ENCODE results near the gene ANKRD24.
"Not testable (repeated sequence)": the region's sequence is repeated elsewhere in the genome, so short reads cannot be mapped to it uniquely, and the experiment has no call there.

ANKRD24 gene

GRCh38 chr19:4218523-4218922 lies 36.0 kb downstream of the ANKRD24 start:
- not testable (repeated sequence) for H3K27me3 Mint-ChIP-seq; H3K4me1 Mint-ChIP-seq; H3K4me3 Mint-ChIP-seq; H3K36me3 Mint-ChIP-seq; H3K27ac Mint-ChIP-seq; DNase-seq; H3K9me3 Mint-ChIP-seq; ATAC-seq (replicated peaks)

- H3K4me3 Mint-ChIP-seq: no peak overlapping the region
- H3K27me3 Mint-ChIP-seq: no peaks in the 10 kb centered on the region
- no peaks in the 10 kb centered on the region for H3K36me3 Mint-ChIP-seq
- peaks cover 0 to 5% of the 10 kb centered on the region in 2 donors for H3K9me3 Mint-ChIP-seq
- no peak for DNase-seq
- peaks cover 0 to 6% of the 10 kb centered on the region in 2 donors for H3K4me1 Mint-ChIP-seq
- peak overlapping the region; percentile 31 for H3K27ac Mint-ChIP-seq
- ATAC-seq (replicated peaks): no peak
These were observed 37.7 kb downstream of the ANKRD24 start for GRCh38 chr19:4220188-4220587.

DNA sequence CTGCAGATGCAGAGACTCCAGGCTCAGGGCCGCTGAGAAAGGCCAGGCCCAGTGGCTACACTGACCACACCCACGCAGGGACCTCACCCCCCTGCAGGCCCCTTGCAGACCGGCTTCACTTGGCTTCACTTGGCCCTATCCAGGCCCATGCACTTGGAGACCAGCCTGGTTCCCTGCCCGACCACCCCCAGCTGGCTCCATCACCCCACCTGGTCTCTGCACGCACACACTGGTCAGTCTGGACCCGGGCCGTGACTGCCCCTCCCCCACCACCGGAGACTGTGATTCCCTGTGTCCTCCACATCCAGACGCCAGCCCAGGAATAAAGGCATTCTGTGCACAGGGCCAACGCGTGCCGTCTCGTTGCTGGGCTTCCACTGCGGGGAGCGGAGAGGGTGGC lies 42.0 kb downstream of the ANKRD24 start:
- H3K36me3 Mint-ChIP-seq: peaks cover 0 to 1% of the 10 kb centered on the region in 2 donors
- peaks cover 9% of the 10 kb centered on the region in 2 donors for H3K4me1 Mint-ChIP-seq
- H3K27ac Mint-ChIP-seq: no peak overlapping the region
- peaks cover 0 to 2% of the 10 kb centered on the region in 2 donors for H3K9me3 Mint-ChIP-seq
- no peak overlapping the region for H3K4me3 Mint-ChIP-seq
- no peak for DNase-seq
- no peak for ATAC-seq (replicated peaks)
- H3K27me3 Mint-ChIP-seq: no peaks in the 10 kb centered on the region

GRCh38 chr19:4225885-4226284 lies 43.4 kb downstream of the ANKRD24 start:
- H3K4me1 Mint-ChIP-seq: peaks cover 9 to 11% of the 10 kb centered on the region in 2 donors
- DNase-seq: no peak
- no peak for ATAC-seq (replicated peaks)
- H3K27me3 Mint-ChIP-seq: no peaks in the 10 kb centered on the region
- no peak overlapping the region for H3K27ac Mint-ChIP-seq
- H3K9me3 Mint-ChIP-seq: peaks cover 0 to 2% of the 10 kb centered on the region in 2 donors
- peaks cover 0 to 1% of the 10 kb centered on the region in 2 donors for H3K36me3 Mint-ChIP-seq
- peak overlapping the region in 1 of 2 donors; percentile 28 for H3K4me3 Mint-ChIP-seq

DNA sequence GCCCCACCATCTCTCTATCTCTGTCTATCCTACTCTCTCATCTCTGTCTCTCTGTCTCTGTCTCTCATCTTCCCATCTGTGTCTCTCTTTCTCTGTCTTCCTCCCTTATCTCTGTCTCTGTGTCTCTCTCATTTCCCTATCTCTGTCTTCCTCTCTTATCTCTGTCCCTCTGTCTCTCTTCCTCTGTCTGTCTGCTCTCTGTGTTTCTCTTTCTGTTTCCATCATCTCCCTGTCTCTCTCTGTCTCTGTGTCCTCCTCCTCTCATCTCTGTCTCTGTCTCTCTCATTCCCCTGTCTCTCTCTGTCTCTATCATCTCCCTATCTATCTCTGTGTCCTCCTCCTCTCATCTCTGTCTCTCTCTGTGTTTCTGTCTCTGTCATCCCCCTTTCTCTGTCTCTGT lies 45.3 kb downstream of the ANKRD24 start:
- H3K27ac Mint-ChIP-seq: no peak overlapping the region
- peaks cover 9% of the 10 kb centered on the region in 2 donors for H3K4me1 Mint-ChIP-seq
- H3K27me3 Mint-ChIP-seq: no peaks in the 10 kb centered on the region
- ATAC-seq (replicated peaks) (no peak), DNase-seq (no peak)
- H3K36me3 Mint-ChIP-seq: peaks cover 4 to 8% of the 10 kb centered on the region in 2 donors
- no peak overlapping the region for H3K4me3 Mint-ChIP-seq
- peaks cover 0 to 2% of the 10 kb centered on the region in 2 donors for H3K9me3 Mint-ChIP-seq

DNA sequence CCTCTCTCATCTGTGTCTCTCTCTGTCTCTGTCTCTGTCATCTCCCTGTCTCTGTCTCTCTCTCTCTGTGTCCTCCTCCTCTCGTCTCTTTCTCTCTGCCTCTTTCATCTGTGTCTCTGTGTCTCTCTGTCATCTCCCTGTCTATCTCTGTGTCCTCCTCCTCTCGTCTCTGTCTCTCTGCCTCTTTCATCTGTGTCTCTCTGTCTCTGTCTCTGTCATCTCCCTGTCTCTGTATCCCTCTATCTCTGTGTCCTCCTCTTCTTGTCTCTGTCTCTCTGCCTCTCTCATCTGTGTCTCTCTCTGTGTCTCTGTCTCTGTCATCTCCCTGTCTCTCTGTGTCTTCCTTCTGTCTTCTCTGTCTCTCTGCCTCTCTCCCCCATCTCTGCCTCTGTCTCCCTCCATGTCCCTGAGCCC lies 46.3 kb downstream of the ANKRD24 start:
- H3K27me3 Mint-ChIP-seq: no peaks in the 10 kb centered on the region
- no peak overlapping the region for H3K4me3 Mint-ChIP-seq
- peaks cover 14 to 17% of the 10 kb centered on the region in 2 donors for H3K36me3 Mint-ChIP-seq
- peaks cover 0 to 3% of the 10 kb centered on the region in 2 donors for H3K9me3 Mint-ChIP-seq
- ATAC-seq (replicated peaks) (no peak), DNase-seq (no peak)
- H3K4me1 Mint-ChIP-seq: peaks cover 15 to 19% of the 10 kb centered on the region in 2 donors
- H3K27ac Mint-ChIP-seq: no peak overlapping the region

- H3K27ac Mint-ChIP-seq: peak within 1 kb of the TSS; percentile 48
- peaks cover 0 to 3% of the 10 kb centered on the region in 2 donors for H3K9me3 Mint-ChIP-seq
- peak; percentile 95 for DNase-seq
- peaks cover 17 to 19% of the 10 kb centered on the region in 2 donors for H3K4me1 Mint-ChIP-seq
- H3K36me3 Mint-ChIP-seq: peaks cover 17 to 19% of the 10 kb centered on the region in 2 donors
- H3K4me3 Mint-ChIP-seq: no peak within 1 kb of the TSS
- peak; percentile 88 to 93 for ATAC-seq (replicated peaks)
- no peaks in the 10 kb centered on the region for H3K27me3 Mint-ChIP-seq
These were observed 46.9 kb downstream of the ANKRD24 start, which contains the start of gene EBI3 for GRCh38 chr19:4229179-4229931. EBI3 (plus strand) TSS chr19:4229523; CDS start chr19:4229551, 28 bp downstream.

GRCh38 chr19:4230237-4230636 lies 47.7 kb downstream of the ANKRD24 start:
- DNase-seq; ATAC-seq (replicated peaks); H3K9me3 Mint-ChIP-seq; H3K4me3 Mint-ChIP-seq; H3K27me3 Mint-ChIP-seq: not testable (repeated sequence)
- Mint-ChIP-seq H3K4me1 (peaks cover 17 to 19% of the 10 kb centered on the region in 2 donors), H3K27ac (peak overlapping the region; percentile 48), H3K36me3 (peaks cover 17 to 23% of the 10 kb centered on the region in 2 donors)

DNA sequence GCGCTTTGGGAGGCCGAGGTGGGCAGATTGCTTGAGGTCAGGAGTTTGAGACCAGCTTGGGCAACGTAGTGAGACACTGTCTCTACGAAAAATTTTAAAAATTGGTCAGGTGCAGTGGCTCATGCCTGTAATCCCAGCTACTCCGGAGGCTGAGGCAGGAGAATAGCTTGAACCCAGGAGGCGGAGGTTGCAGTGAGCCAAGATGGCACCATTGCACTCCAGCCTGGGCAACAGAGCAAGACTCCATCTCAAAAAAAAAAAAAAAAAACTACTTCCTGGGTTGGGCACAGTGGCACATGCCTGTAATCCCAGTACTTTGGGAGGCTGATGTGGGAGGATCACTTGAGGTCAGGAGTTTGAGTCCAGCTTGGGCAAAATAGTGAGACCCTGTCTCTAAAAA lies 49.0 kb downstream of the ANKRD24 start:
- H3K27ac Mint-ChIP-seq; DNase-seq; H3K27me3 Mint-ChIP-seq; H3K9me3 Mint-ChIP-seq; ATAC-seq (replicated peaks): not testable (repeated sequence)
- Mint-ChIP-seq H3K4me1 (peaks cover 12 to 14% of the 10 kb centered on the region in 2 donors), H3K4me3 (peak overlapping the region in 1 of 2 donors; percentile 15), H3K36me3 (peaks cover 17 to 26% of the 10 kb centered on the region in 2 donors)

DNA sequence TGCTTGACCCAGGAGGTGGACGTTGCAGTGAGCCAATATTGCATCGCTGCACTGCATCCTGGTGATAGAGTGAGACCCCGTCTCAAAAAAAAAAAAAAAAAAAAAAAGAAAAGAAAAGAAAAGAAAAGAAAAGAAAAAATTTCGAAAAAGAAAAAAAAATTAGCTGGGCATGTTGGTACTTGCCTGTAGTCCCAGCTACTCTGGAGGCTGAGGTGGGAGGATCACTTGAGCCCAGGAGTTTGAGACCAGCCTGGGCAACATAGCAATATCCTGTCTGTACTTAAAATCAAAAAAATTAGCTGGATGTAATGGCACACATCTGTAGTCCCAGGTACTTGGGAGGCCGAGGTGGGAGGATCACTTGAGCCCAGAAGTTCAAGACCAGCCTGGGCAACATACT lies 49.6 kb downstream of the ANKRD24 start:
- not testable (repeated sequence) for H3K27ac Mint-ChIP-seq

GRCh38 chr19:4232614-4233281 lies 50.3 kb downstream of the ANKRD24 start:
- no peak for ATAC-seq (replicated peaks)
- no peaks in the 10 kb centered on the region for H3K27me3 Mint-ChIP-seq
- DNase-seq: no peak
- peak overlapping the region in 1 of 2 donors; percentile 11 for H3K4me3 Mint-ChIP-seq
- peaks cover 10 to 16% of the 10 kb centered on the region in 2 donors for H3K4me1 Mint-ChIP-seq
- H3K27ac Mint-ChIP-seq: no peak overlapping the region
- H3K9me3 Mint-ChIP-seq: peaks cover 0 to 1% of the 10 kb centered on the region in 2 donors
- H3K36me3 Mint-ChIP-seq: peaks cover 26 to 35% of the 10 kb centered on the region in 2 donors

More for the DNA sequence above, 49.6 kb downstream of the ANKRD24 start:
- Mint-ChIP-seq H3K4me1 (peaks cover 10 to 16% of the 10 kb centered on the region in 2 donors), H3K36me3 (peaks cover 23 to 32% of the 10 kb centered on the region in 2 donors)
- ATAC-seq (replicated peaks); H3K4me3 Mint-ChIP-seq; H3K27me3 Mint-ChIP-seq; H3K9me3 Mint-ChIP-seq; DNase-seq: not testable (repeated sequence)

DNA sequence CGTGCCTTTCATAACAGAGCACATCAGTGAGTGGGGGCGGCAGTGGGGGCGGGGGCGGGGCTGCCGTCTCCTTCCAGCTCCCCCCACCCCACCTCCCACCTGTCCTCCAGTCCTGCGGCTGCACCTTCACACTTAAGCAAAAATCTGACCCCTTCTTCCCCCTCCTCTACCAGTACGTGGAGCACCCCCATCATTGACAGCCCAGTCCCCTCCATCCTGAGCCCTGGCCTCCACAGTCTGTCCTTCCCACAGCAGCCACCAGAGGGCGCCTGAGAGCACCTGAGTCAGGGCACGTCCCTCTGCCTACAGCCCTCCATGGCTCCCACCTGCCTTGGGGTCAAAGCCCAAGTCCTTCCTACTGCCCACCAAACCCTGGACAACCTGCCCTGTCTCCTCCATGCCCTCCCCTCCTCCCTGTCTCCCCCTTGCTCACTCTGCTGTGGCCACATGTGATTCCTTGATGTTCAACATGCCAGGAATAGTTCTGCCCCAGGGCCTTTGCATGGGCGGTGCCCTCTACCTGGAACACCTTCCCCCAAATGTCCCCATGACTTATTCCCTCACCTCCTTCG lies 50.9 kb downstream of the ANKRD24 start:
- Mint-ChIP-seq H3K36me3 (peaks cover 32 to 41% of the 10 kb centered on the region in 2 donors), H3K4me1 (peaks cover 10 to 16% of the 10 kb centered on the region in 2 donors), H3K4me3 (peak overlapping the region; percentile 55 to 79), H3K27me3 (no peaks in the 10 kb centered on the region), H3K27ac (peak overlapping the region; percentile 79), H3K9me3 (peaks cover 0 to 1% of the 10 kb centered on the region in 2 donors)
- DNase-seq (peak; percentile 57), ATAC-seq (replicated peaks) (no peak)

GRCh38 chr19:4234142-4234861 lies 51.8 kb downstream of the ANKRD24 start:
- peaks cover 0 to 1% of the 10 kb centered on the region in 2 donors for H3K9me3 Mint-ChIP-seq
- DNase-seq (no peak), ATAC-seq (replicated peaks) (no peak)
- H3K4me1 Mint-ChIP-seq: peaks cover 10 to 16% of the 10 kb centered on the region in 2 donors
- peaks cover 35 to 45% of the 10 kb centered on the region in 2 donors for H3K36me3 Mint-ChIP-seq
- no peaks in the 10 kb centered on the region for H3K27me3 Mint-ChIP-seq
- H3K27ac Mint-ChIP-seq: peak overlapping the region; percentile 43
- no peak overlapping the region for H3K4me3 Mint-ChIP-seq

GRCh38 chr19:4234862-4235201 lies 52.3 kb downstream of the ANKRD24 start:
- H3K27me3 Mint-ChIP-seq: no peaks in the 10 kb centered on the region
- no peak for DNase-seq
- H3K4me1 Mint-ChIP-seq: peaks cover 10 to 14% of the 10 kb centered on the region in 2 donors
- no peak overlapping the region for H3K4me3 Mint-ChIP-seq
- H3K27ac Mint-ChIP-seq: no peak overlapping the region
- H3K9me3 Mint-ChIP-seq: peaks cover 0 to 1% of the 10 kb centered on the region in 2 donors
- peaks cover 36 to 45% of the 10 kb centered on the region in 2 donors for H3K36me3 Mint-ChIP-seq
- no peak for ATAC-seq (replicated peaks)

Measured in stimulated activated naive B cell treated with anti-CD40 and anti-IgM and Interleukin-4, amounts not matched to agents 10 μg/mL and 1 μg/mL and 100 μg/mL, for 72 hours (primary cell).